ENCODE measurements around the gene EZR. TPM values are rescaled to one million over a fixed set of nuclear protein-coding genes. Genes with fewer than 3 reads are reported as not detected.

The EZR gene
- 195 TPM for total RNA-seq
- long read RNA-seq, transcript EZR-202 (14 exons, 3,096 nt) = major isoform, 334 of 543 reads
- long read RNA-seq, transcript EZR-201 (13 exons, 3,068 nt) = minor isoform, 116 of 543 reads
- long read RNA-seq, partial matches to known transcripts = 67 of 543 reads
- long read RNA-seq, other reads (novel, unspliced or antisense) = 26 of 543 reads

- intact Hi-C loops (cut with micrococcal nuclease) = no loop called here
- ATAC-seq (peak; percentile 73), DNase-seq (peak; percentile 90)
These were observed at the start of gene EZR for GRCh38 chr6:158819213-158819976. Gene EZR (minus strand): TSS chr6:158819368. CDS start chr6:158818093, 1,275 bp downstream.

DNA sequence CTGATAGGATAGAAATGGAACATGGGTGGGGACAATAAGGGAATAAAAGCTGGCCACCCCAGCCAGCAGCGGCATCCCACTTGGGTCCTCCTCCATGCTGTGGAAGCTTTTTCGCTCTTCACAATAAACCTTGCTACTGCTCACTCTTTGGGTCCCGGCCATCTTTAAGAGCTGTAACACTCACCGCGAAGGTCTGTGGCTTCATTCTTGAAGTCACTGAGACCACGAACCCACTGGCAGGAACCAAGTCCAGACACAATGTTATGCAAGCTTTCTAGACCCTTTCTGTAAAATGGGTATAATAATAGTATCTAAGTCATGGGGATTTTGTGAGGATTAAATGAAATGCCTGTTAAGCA lies 48.9 kb upstream of the EZR start:
- intact Hi-C loops (cut with micrococcal nuclease) = no loop called here
- DNase-seq (no peak), ATAC-seq (no peak)

GRCh38 chr6:158867381-158868121 lies 48.4 kb upstream of the EZR start:
- ATAC-seq (no peak), DNase-seq (no peak)
- intact Hi-C loops (cut with micrococcal nuclease) = no loop called here

GRCh38 chr6:158865769-158866168 lies 46.6 kb upstream of the EZR start:
- DNase-seq = no peak
- intact Hi-C loops (cut with micrococcal nuclease) = no loop called here
- ATAC-seq = no peak

DNA sequence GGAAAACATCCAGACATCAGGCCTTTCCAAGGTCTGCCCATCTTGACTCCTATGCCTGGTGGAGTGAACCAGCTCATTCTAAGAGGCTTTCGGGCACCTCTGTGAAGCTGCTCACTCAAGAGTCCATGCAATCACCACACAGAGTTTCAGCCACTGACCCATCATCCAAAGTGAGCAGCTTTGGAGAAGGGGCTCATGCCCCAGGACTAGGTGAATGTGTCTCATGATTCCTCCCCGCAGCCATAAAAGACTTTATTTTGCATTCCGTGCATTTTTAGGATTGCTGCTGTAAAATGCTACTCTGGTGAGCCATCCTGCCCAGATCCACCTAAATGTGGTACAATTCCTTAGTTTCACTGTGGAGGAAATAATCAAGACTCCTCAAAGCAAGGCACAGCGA lies 44.5 kb upstream of the EZR start:
- DNase-seq (no peak), ATAC-seq (no peak)
- intact Hi-C loops (cut with micrococcal nuclease) = no loop called here

- intact Hi-C loops (cut with micrococcal nuclease) = no loop called here
- ATAC-seq = no peak
- no peak for DNase-seq
These were observed 42.7 kb upstream of the EZR start for GRCh38 chr6:158861686-158862381.

GRCh38 chr6:158860279-158860865 lies 41.2 kb upstream of the EZR start:
- intact Hi-C loops (cut with micrococcal nuclease) = no loop called here
- ATAC-seq = no peak
- no peak for DNase-seq

DNA sequence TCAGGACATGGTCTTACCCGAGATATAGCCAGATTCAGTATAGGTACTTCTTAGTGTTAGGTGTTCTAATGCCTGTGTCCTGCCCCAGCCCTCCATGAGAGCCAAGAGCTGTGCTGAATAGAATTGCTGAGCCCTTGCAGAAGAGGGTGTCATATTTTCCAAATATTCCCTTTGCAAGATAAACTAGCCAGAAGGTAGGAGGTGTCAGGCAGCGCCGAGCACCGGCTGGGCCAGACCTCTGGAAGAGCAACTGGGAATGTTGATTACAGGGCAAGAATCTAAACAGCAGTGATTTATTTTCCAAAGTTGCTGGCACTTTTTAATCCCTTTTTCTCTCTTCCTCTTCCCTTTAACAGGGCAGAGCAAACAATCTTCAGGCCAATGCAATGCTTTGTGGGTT lies 37.1 kb upstream of the EZR start:
- ATAC-seq (peak; percentile 80), DNase-seq (peak; percentile 48)
- intact Hi-C loops (cut with micrococcal nuclease) = no loop called here

DNA sequence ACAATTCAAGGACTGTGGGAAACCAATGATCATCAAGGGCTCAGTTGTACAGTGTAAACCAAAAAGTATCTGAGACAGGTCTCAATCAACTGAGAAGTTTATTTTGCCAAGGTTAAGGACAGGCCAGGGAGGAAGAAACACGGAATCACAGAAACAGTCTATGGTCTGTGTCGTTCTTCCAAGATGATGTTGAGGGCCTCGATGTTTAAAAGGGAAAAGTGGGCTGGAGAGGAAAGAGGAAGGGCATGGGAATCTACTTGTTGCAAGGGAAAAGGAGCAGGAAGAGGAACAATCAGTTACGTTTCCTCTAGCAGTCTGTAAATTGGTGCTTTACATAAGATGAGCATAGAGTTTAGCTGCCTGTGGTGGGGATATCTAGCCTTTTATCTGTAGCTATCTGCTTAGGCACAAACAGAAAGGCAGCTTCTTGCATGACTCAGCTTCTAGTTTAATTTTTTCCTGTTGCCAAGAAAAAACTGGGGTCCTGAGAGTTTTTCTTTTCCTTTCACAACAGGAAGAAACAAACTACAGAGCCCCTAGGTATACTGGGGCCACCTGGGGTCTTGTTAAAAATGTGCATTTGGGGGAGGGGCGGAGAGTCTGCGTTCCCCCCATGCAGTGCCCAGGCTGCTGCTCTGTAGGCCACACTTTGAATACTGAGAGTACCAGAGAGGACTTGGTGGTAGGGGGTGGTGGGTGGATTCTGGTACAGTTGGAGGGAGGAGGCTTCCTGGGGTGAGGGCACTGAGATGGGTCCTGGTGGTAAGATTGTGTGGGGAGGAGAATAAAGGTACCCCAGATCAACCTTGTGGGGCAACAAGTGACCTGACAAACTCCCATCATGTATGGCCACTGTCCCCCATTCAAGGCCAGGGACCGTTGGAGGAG lies 35.3 kb upstream of the EZR start:
- DNase-seq (no peak), ATAC-seq (no peak)
- intact Hi-C loops (cut with micrococcal nuclease) = no loop called here

DNA sequence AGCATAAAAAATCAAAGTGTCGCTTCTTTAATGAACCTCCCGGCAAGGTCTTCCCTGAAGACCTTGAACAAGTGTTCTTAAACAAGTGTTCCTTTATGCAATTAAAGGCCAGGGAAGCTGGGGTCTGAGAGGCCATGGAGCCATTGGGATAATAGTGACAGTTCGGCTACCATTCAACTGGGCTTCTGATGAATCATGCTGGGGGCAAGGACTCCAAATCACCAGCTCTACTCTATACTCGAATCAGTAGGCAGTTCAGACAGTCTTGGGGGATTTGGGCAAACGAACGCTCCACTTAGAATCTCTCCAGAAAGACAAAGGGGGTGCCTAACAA lies 34.7 kb upstream of the EZR start:
- intact Hi-C loops (cut with micrococcal nuclease) = no loop called here
- DNase-seq (no peak), ATAC-seq (no peak)

GRCh38 chr6:158853072-158853879 lies 34.1 kb upstream of the EZR start:
- ATAC-seq (peak; percentile 58), DNase-seq (no peak)
- intact Hi-C loops (cut with micrococcal nuclease) = no loop called here

GRCh38 chr6:158852312-158853071 lies 33.3 kb upstream of the EZR start:
- DNase-seq (no peak), ATAC-seq (no peak)
- intact Hi-C loops (cut with micrococcal nuclease) = no loop called here

GRCh38 chr6:158850807-158851115 lies 31.6 kb upstream of the EZR start:
- ATAC-seq (no peak), DNase-seq (no peak)
- intact Hi-C loops (cut with micrococcal nuclease) = no loop called here

DNA sequence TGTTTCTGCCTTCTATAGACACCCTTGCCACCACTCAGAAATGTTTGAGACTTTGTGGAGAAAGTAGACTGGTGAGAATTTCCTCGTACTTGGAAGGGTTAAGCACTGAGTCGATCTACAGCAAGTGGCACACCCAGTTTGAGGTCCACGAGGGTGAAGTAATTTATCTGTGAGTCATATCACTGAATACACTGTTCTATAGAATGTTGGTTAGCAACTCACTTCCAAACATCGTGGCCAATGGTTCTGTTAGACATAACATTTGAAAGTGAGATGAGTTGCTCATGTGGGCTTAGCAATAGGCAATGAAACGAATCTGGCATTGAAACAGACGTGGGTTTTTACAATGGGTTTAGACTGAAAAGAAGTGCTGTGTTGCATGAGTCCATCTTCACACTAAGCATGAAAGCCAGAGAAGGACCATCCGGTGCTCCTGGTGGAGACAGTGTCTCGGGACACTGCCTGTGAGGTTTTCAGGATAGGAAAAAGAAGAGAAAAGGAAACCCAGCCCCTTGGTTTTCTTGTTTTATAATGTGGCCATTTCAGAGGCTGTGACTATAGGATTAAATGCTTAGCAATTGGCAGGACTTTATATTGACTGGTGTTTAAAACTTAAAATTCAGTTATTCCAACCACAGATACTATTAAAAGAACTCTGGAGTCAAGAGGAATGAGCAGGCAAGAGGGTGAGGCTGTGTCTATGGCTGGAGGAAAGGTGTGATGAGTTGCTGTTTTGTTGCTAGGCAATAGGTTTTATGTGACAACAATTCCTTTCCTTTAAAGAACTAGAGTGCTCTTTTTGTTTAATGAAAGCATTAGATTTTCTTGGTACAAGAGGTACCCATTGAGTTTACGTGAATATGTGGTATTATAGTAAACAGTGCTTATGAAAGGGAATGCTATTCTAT lies 31.0 kb upstream of the EZR start:
- intact Hi-C loops (cut with micrococcal nuclease) = no loop called here
- ATAC-seq = peak; percentile 75
- DNase-seq = no peak

DNA sequence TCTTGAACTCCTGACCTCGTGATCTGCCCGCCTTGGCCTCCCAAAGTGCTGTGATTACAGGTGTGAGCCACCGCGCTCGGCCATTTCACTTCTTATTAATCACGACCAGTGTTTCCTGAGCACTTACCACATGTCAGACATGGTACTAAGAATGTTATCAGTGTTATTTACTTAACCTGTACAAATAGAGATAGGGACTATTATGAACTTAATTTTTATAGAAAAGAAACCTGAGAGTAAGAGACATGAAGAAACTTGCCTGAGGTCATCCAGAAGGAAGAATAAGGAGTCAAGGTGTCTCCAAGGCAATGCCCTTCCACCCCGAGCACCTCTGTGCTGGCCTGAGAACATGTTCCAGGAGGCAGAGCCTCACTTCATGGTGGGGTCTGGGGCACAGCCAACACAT lies 29.3 kb upstream of the EZR start:
- ATAC-seq (no peak), DNase-seq (no peak)
- intact Hi-C loops (cut with micrococcal nuclease) = no loop called here

GRCh38 chr6:158847786-158848185 lies 28.6 kb upstream of the EZR start:
- intact Hi-C loops (cut with micrococcal nuclease) = no loop called here
- no peak for ATAC-seq
- DNase-seq = no peak
